Endodermal cell (in vitro differentiated cells): ENCODE results near the gene VILL. TPM values are rescaled to one million over a fixed set of nuclear protein-coding genes. Genes with fewer than 3 reads are reported as not detected.

Source experiments
- DNase-seq: peaks from one replicate; pipeline ENCODE4 v3.0.0-alpha.2; 2017
- H3K27ac ChIP-seq: 2 replicates; pipeline ENCODE4 v1.5.1; 2013; ENCODE audit warnings: mild to moderate bottlenecking, low read depth, low read length, moderate library complexity
- H3K27me3 ChIP-seq: 2 replicates; pipeline ENCODE4 v1.6.1; 2013; ENCODE audit warnings: mild to moderate bottlenecking, low read length, moderate library complexity; ENCODE audit not compliant: insufficient read depth, control insufficient read depth, poor library complexity, severe bottlenecking
- H3K36me3 ChIP-seq: 2 replicates; pipeline ENCODE4 v1.7.0; 2013; ENCODE audit warnings: mild to moderate bottlenecking, low read length, moderate library complexity; ENCODE audit not compliant: control insufficient read depth, insufficient read depth
- H3K4me1 ChIP-seq: one replicate; pipeline ENCODE4 v1.7.0; 2013; ENCODE audit warnings: low read length; ENCODE audit not compliant: control insufficient read depth, insufficient read depth
- H3K4me3 ChIP-seq: 2 replicates; pipeline ENCODE4 v1.5.1; 2013; ENCODE audit warnings: mild to moderate bottlenecking, low read length, moderate library complexity
- H3K9ac ChIP-seq: 2 replicates; pipeline ENCODE4 v1.6.1; 2013; ENCODE audit warnings: mild to moderate bottlenecking, low read length, moderate library complexity; ENCODE audit not compliant: poor library complexity, severe bottlenecking; ENCODE audit errors: extremely low read depth
- H3K9me3 ChIP-seq: 2 replicates; pipeline ENCODE4 v1.6.1; 2013; ENCODE audit warnings: mild to moderate bottlenecking, low read length, moderate library complexity; ENCODE audit not compliant: control insufficient read depth
- H3K27ac Mint-ChIP-seq: 2 replicates; pipeline ENCODE4 v1.8.0; 2020; ENCODE audit warnings: mixed read lengths
- H3K27me3 Mint-ChIP-seq: 2 replicates; pipeline ENCODE4 v1.8.0; 2021; ENCODE audit warnings: mild to moderate bottlenecking, mixed read lengths; ENCODE audit not compliant: insufficient read depth
- H3K36me3 Mint-ChIP-seq: 2 replicates; pipeline ENCODE4 v1.8.0; 2020; ENCODE audit warnings: low read depth, mixed read lengths
- H3K4me1 Mint-ChIP-seq: 2 replicates; pipeline ENCODE4 v1.8.0; 2020; ENCODE audit warnings: mixed read lengths
- H3K4me3 Mint-ChIP-seq: 2 replicates; pipeline ENCODE4 v1.8.0; 2020; ENCODE audit warnings: mild to moderate bottlenecking, moderate library complexity, mixed read lengths
- H3K9me3 Mint-ChIP-seq: 2 replicates; pipeline ENCODE4 v1.8.0; 2020; ENCODE audit warnings: mild to moderate bottlenecking, mixed read lengths
- WGBS, 2 experiments: methylation state at CpG; one replicate each; pipeline versions ENCODE4 v1.1.5 to v1.1.7; 2013; ENCODE audit warnings: missing lambda C conversion rate in 2 of 2, mixed read lengths in 1 of 2; ENCODE audit not compliant: insufficient coverage in 1 of 2, insufficient read length in 1 of 2; 5-methylcytosine and 5-hydroxymethylcytosine counted together
- total RNA-seq, 2 donors: library from RNA; stranded (reverse); fragmentation: NEBNext Ultra II Directional in 1 of 2; extraction: Animal tissue kit (Norgen Biotek cat#: 25700) in 1 of 2; gene quantifications; 2 replicates in 1 of 2; 3 replicates in 1 of 2; pipeline ENCODE4 v1.2.1, GENCODE V29; 2021
- TF ChIP-seq, protein P1 (sequence below): fragments of 200-600 bp; sonication (generic); conservative IDR thresholded peaks from 2 replicates; pipeline ENCODE4 v1.5.0; 2021; ENCODE audit warnings: antibody characterized with exemption, mild to moderate bottlenecking

The VILL gene
- total RNA-seq, 2 donors from 2014 or later = 16.0 to 21.3 TPM

DNA sequence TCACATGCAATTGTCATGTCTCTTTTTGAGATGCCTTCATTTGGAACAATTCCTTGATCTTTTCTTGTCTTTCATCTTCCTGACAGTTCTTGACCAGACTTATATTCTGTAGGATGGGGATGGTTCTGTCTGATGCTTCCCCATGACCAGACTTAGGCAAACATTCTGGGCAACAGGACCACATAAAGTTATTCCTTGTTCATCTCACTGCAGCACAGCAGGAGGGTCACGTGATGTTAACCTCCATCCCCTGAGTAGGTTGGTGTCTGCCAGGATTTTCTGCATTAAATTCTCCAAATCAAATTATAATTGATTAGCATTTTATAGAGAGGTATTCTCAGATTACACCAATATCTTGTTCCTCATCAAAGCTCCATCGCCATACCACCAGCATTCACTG, 56.2 kb downstream of the VILL start:
- no peak for DNase-seq
- no peak overlapping the region for H3K4me3 ChIP-seq
- 82 to 100% methylated on average over 1 of the region's 2 CpGs for WGBS, 2 experiments
- Mint-ChIP-seq H3K27ac (no peak overlapping the region), H3K9me3 (peaks cover 12% of the 10 kb centered on the region), H3K36me3 (peaks cover 3% of the 10 kb centered on the region), H3K4me1 (no peaks in the 10 kb centered on the region), H3K27me3 (peaks cover 11% of the 10 kb centered on the region), H3K4me3 (no peak overlapping the region)
- no peaks in the 10 kb centered on the region for H3K4me1 ChIP-seq
- TF ChIP-seq, protein P1, sequence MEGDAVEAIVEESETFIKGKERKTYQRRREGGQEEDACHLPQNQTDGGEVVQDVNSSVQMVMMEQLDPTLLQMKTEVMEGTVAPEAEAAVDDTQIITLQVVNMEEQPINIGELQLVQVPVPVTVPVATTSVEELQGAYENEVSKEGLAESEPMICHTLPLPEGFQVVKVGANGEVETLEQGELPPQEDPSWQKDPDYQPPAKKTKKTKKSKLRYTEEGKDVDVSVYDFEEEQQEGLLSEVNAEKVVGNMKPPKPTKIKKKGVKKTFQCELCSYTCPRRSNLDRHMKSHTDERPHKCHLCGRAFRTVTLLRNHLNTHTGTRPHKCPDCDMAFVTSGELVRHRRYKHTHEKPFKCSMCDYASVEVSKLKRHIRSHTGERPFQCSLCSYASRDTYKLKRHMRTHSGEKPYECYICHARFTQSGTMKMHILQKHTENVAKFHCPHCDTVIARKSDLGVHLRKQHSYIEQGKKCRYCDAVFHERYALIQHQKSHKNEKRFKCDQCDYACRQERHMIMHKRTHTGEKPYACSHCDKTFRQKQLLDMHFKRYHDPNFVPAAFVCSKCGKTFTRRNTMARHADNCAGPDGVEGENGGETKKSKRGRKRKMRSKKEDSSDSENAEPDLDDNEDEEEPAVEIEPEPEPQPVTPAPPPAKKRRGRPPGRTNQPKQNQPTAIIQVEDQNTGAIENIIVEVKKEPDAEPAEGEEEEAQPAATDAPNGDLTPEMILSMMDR = no peak
- no peaks in the 10 kb centered on the region for H3K36me3 ChIP-seq
- H3K9me3 ChIP-seq = no peaks in the 10 kb centered on the region
- peaks cover 5% of the 10 kb centered on the region for H3K27me3 ChIP-seq
- H3K27ac ChIP-seq = no peak overlapping the region
- no peak overlapping the region for H3K9ac ChIP-seq

DNA sequence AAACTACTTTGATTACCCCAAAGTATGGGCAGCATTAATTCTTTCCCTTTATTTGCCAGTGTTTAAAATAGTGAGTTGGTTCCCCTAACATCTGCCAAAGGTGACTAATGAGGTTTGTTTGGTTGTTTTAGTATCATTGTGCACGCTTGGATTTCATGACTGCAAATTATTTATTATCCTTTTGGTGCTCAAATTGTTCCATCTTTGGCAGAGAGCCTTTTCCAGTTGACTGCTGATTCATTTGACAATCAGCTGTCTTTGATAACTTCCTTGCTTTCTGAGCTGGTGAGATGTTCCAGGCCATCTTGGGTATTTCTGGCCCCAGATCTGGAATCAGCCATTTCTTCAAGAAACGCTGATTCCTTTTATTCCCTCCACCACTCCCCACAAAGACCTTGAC, 57.3 kb downstream of the VILL start:
- Histone ChIP-seq H3K27me3 (peaks cover 3% of the 10 kb centered on the region), H3K4me3 (no peak overlapping the region), H3K9me3 (no peaks in the 10 kb centered on the region), H3K27ac (no peak overlapping the region), H3K4me1 (no peaks in the 10 kb centered on the region), H3K9ac (no peak overlapping the region), H3K36me3 (no peaks in the 10 kb centered on the region)
- Mint-ChIP-seq H3K36me3 (peaks cover 8% of the 10 kb centered on the region), H3K27me3 (peaks cover 10% of the 10 kb centered on the region), H3K4me3 (no peak overlapping the region), H3K4me1 (no peaks in the 10 kb centered on the region), H3K27ac (no peak overlapping the region), H3K9me3 (peaks cover 23% of the 10 kb centered on the region)
- TF ChIP-seq, protein P1 = no peak
- DNase-seq = no peak
- WGBS, 2 experiments = 81 to 89% methylated on average over 2 of the region's 2 CpGs

DNA sequence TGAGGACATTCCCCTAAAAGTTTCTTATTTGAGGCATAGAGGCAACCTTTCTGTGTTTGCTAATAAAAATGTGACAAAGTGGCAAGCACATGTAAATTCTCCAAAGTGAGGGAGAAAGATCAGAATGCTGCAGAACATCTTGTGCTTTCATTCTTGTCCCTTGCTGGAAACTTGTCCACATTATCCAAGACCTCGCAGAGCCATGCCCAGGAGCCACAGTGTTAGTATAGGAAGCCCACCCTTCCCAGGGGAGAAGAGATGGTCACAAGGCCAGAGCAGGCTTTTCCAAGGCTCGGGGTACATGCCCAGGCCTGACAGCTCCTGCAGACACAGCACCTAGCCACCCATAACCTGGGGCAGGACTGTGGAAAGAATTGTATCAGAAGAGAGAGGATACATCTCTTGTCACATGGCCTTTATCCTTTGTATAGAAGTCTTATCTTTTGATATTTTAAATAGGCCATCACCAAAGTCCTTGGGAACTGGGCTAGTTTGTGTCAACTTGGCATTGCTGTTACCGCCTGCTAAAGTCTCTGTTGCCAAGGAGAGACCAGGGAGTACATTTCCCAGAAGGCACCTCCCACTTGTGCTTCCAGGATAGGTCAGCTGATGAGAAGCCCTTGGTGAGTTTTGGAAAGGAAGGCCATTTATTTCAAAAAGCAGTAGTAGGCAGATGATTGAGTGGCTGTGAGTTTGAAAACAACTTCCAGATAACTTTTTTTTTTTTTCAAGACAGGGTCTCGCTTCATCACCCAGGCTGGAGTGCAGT, 59.0 kb downstream of the VILL start:
- no peak overlapping the region for H3K27ac ChIP-seq
- H3K4me3 ChIP-seq = no peak overlapping the region
- no peak overlapping the region for H3K9ac ChIP-seq
- H3K27me3 ChIP-seq = no peaks in the 10 kb centered on the region
- DNase-seq = no peak
- 87 to 93% methylated on average over 3 to 4 of the region's 4 CpGs for WGBS, 2 experiments
- no peaks in the 10 kb centered on the region for H3K9me3 ChIP-seq
- TF ChIP-seq, protein P1 = no peak
- H3K36me3 ChIP-seq = no peaks in the 10 kb centered on the region
- H3K4me1 ChIP-seq = no peaks in the 10 kb centered on the region
- H3K4me1 Mint-ChIP-seq = no peaks in the 10 kb centered on the region
- H3K27me3 Mint-ChIP-seq = peaks cover 11% of the 10 kb centered on the region
- no peak overlapping the region for H3K27ac Mint-ChIP-seq
- H3K9me3 Mint-ChIP-seq = peaks cover 35% of the 10 kb centered on the region
- no peak overlapping the region for H3K4me3 Mint-ChIP-seq
- H3K36me3 Mint-ChIP-seq = peaks cover 11% of the 10 kb centered on the region
